ENCODE results near the gene EIPR1.

DNA sequence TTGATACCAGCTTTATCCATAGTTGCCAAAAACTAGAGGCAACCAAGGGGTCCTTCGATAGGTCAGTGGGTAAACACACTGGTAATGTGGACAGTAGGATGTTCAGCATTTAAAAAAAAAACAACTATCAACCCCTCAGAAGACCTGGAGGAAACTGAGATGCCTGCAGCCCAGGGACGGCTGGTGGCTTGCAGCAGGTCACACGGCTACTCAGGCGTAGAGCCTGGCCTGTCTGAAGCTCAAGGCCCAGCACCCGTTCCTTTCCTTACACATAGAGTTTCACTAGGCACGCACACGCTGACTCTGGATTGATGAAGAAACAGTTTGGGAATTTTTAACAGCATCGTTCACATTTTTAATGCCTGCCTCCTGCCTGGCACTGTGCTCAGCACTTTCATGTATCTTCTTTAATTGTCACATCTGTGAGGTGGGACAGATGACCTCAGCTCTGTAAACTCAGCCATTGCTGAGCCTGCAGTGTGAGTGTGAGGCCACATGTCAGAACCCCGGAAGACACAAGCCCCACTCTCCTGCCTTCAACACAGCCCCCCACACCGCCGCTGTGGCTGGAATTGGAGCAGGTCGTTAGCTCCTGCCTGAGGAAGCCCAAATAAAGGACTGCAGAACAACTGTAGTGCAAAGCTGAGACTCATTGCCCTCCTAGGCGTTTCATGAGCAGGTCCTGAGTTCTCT, 42.6 kb upstream of the EIPR1 start:
- TF ChIP-seq, protein P1, sequence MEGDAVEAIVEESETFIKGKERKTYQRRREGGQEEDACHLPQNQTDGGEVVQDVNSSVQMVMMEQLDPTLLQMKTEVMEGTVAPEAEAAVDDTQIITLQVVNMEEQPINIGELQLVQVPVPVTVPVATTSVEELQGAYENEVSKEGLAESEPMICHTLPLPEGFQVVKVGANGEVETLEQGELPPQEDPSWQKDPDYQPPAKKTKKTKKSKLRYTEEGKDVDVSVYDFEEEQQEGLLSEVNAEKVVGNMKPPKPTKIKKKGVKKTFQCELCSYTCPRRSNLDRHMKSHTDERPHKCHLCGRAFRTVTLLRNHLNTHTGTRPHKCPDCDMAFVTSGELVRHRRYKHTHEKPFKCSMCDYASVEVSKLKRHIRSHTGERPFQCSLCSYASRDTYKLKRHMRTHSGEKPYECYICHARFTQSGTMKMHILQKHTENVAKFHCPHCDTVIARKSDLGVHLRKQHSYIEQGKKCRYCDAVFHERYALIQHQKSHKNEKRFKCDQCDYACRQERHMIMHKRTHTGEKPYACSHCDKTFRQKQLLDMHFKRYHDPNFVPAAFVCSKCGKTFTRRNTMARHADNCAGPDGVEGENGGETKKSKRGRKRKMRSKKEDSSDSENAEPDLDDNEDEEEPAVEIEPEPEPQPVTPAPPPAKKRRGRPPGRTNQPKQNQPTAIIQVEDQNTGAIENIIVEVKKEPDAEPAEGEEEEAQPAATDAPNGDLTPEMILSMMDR (IDR thresholded peaks at IDR 0.05): no peak
- TF ChIP-seq POLR2A (IDR thresholded peaks at IDR 0.05): no peak
